TTC549 (cell line): Measurements from ENCODE around the gene HPSE2.
"Not testable (repeated sequence)": the region's sequence is repeated elsewhere in the genome, so short reads cannot be mapped to it uniquely, and the experiment has no call there.

Experiments
- FAIRE-seq: peaks from 2 replicates; lab custom pipeline; 2012; peaks lifted over from hg19 to GRCh38; lab: Jason Lieb, UNC

HPSE2 gene

GRCh38 chr10:98919899-98920298 lies 315.8 kb downstream of the HPSE2 start:
- FAIRE-seq, result no peak

- FAIRE-seq, result no peak
These were observed 317.8 kb downstream of the HPSE2 start for GRCh38 chr10:98917828-98918227.

- FAIRE-seq, result no peak
These were observed 319.0 kb downstream of the HPSE2 start for GRCh38 chr10:98916526-98917125.

GRCh38 chr10:98915911-98916310 lies 319.7 kb downstream of the HPSE2 start:
- FAIRE-seq, result no peak

- no peak for FAIRE-seq
These were observed 325.1 kb downstream of the HPSE2 start for GRCh38 chr10:98910546-98910945.

GRCh38 chr10:98910048-98910447 lies 325.6 kb downstream of the HPSE2 start:
- no peak for FAIRE-seq

GRCh38 chr10:98908868-98909267 lies 326.8 kb downstream of the HPSE2 start:
- FAIRE-seq, result no peak

- FAIRE-seq, result not testable (repeated sequence)
These were observed 327.4 kb downstream of the HPSE2 start for GRCh38 chr10:98908247-98908646.

- FAIRE-seq, result no peak
These were observed 334.1 kb downstream of the HPSE2 start for GRCh38 chr10:98901441-98902110.

- no peak for FAIRE-seq
These were observed 336.6 kb downstream of the HPSE2 start for GRCh38 chr10:98899018-98899417.

- no peak for FAIRE-seq
These were observed 343.1 kb downstream of the HPSE2 start for GRCh38 chr10:98892523-98892922.

GRCh38 chr10:98886686-98887085 lies 349.0 kb downstream of the HPSE2 start:
- FAIRE-seq, result no peak

- FAIRE-seq, result no peak
These were observed 350.3 kb downstream of the HPSE2 start for GRCh38 chr10:98885378-98885777.

- FAIRE-seq, result no peak
These were observed 353.9 kb downstream of the HPSE2 start for GRCh38 chr10:98881789-98882188.

GRCh38 chr10:98880971-98881370 lies 354.7 kb downstream of the HPSE2 start:
- FAIRE-seq, result no peak

- FAIRE-seq, result no peak
These were observed 356.7 kb downstream of the HPSE2 start for GRCh38 chr10:98878921-98879320.

- no peak for FAIRE-seq
These were observed 357.2 kb downstream of the HPSE2 start for GRCh38 chr10:98878418-98878817.

- FAIRE-seq, result no peak
These were observed 373.7 kb downstream of the HPSE2 start for GRCh38 chr10:98861962-98862361.

- no peak for FAIRE-seq
These were observed 377.1 kb downstream of the HPSE2 start for GRCh38 chr10:98858525-98858924.

- no peak for FAIRE-seq
These were observed 380.1 kb downstream of the HPSE2 start for GRCh38 chr10:98855403-98856189.

- FAIRE-seq, result no peak
These were observed 383.0 kb downstream of the HPSE2 start for GRCh38 chr10:98852686-98853085.

- no peak for FAIRE-seq
These were observed 387.3 kb downstream of the HPSE2 start for GRCh38 chr10:98848361-98848760.

GRCh38 chr10:98846787-98847186 lies 388.9 kb downstream of the HPSE2 start:
- no peak for FAIRE-seq
